Glutamatergic neuron (in vitro differentiated cells): ENCODE data around the gene FITM1. TPM values are rescaled to one million over a fixed set of nuclear protein-coding genes. Genes with fewer than 3 reads are reported as not detected.

Source experiments
- DNase-seq: peaks from one replicate; pipeline ENCODE4 v3.0.0; 2022
- H3K27ac Mint-ChIP-seq: one replicate; pipeline ENCODE4 v1.8.0; 2020; ENCODE audit warnings: mild to moderate bottlenecking, mixed read lengths, inconsistent platforms; ENCODE audit not compliant: unreplicated experiment
- H3K27me3 Mint-ChIP-seq: one replicate; pipeline ENCODE4 v1.8.0; 2020; ENCODE audit warnings: mild to moderate bottlenecking, moderate library complexity, mixed read lengths, inconsistent platforms; ENCODE audit not compliant: unreplicated experiment
- H3K36me3 Mint-ChIP-seq: one replicate; pipeline ENCODE4 v1.8.0; 2020; ENCODE audit warnings: mild to moderate bottlenecking, mixed read lengths, inconsistent platforms; ENCODE audit not compliant: unreplicated experiment
- H3K4me1 Mint-ChIP-seq: one replicate; pipeline ENCODE4 v1.8.0; 2020; ENCODE audit warnings: mild to moderate bottlenecking, low read depth, mixed read lengths, inconsistent platforms; ENCODE audit not compliant: unreplicated experiment
- H3K4me3 Mint-ChIP-seq: one replicate; pipeline ENCODE4 v1.8.0; 2020; ENCODE audit warnings: mild to moderate bottlenecking, mixed read lengths, inconsistent platforms; ENCODE audit not compliant: unreplicated experiment
- H3K9me3 Mint-ChIP-seq: one replicate; pipeline ENCODE4 v1.8.0; 2020; ENCODE audit warnings: mild to moderate bottlenecking, moderate library complexity, mixed read lengths, inconsistent platforms; ENCODE audit not compliant: unreplicated experiment
- total RNA-seq: library from RNA; stranded (reverse); fragmentation: NEBNext Ultra II Directional; extraction: Animal tissue kit (Norgen Biotek cat#: 25700); gene quantifications from one replicate; pipeline ENCODE4 v1.2.1, GENCODE V29; 2021; ENCODE audit not compliant: unreplicated experiment
- TF ChIP-seq, protein P1 (sequence below): fragments of 200-600 bp; sonication (generic); IDR thresholded peaks from one replicate; pipeline ENCODE4 v1.5.0; 2021; ENCODE audit not compliant: partially characterized antibody, unreplicated experiment

Gene FITM1
- total RNA-seq, 1 donor from 2014 or later, result 0.66 TPM

- Mint-ChIP-seq H3K27me3 (peaks cover 9% of the 10 kb centered on the region), H3K4me1 (peaks cover 4% of the 10 kb centered on the region), H3K4me3 (no peak overlapping the region), H3K36me3 (peaks cover 5% of the 10 kb centered on the region), H3K9me3 (peaks cover 4% of the 10 kb centered on the region), H3K27ac (peak overlapping the region; percentile 89)
- TF ChIP-seq, protein P1, sequence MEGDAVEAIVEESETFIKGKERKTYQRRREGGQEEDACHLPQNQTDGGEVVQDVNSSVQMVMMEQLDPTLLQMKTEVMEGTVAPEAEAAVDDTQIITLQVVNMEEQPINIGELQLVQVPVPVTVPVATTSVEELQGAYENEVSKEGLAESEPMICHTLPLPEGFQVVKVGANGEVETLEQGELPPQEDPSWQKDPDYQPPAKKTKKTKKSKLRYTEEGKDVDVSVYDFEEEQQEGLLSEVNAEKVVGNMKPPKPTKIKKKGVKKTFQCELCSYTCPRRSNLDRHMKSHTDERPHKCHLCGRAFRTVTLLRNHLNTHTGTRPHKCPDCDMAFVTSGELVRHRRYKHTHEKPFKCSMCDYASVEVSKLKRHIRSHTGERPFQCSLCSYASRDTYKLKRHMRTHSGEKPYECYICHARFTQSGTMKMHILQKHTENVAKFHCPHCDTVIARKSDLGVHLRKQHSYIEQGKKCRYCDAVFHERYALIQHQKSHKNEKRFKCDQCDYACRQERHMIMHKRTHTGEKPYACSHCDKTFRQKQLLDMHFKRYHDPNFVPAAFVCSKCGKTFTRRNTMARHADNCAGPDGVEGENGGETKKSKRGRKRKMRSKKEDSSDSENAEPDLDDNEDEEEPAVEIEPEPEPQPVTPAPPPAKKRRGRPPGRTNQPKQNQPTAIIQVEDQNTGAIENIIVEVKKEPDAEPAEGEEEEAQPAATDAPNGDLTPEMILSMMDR, result no peak
- DNase-seq, result no peak
Measured at GRCh38 chr14:24155100-24155499, 24.6 kb downstream of the FITM1 start.

DNA sequence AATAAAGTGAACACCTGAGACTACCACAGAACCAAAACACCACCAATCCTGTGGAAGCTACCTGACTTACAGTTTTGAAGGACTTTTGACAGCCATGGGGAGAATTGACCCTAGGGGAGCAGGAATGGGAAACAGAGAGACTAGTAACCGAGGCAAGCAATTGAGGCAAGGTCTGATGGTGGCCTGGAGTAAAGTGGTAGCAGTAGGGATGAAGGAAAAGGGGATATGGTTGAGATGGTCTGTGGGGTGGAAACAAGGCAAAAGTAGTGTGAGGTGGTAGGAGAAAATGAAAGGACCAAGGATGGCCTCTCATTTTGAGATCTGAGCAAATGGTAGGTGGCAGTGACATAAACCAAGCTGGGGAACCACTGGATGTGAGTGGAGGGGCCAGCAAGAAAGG lies 26.4 kb downstream of the FITM1 start:
- Mint-ChIP-seq H3K4me1 (peaks cover 10% of the 10 kb centered on the region), H3K36me3 (peaks cover 5% of the 10 kb centered on the region), H3K9me3 (peaks cover 4% of the 10 kb centered on the region), H3K27me3 (peaks cover 5% of the 10 kb centered on the region), H3K4me3 (no peak overlapping the region), H3K27ac (peak overlapping the region; percentile 20)
- TF ChIP-seq, protein P1, result no peak
- no peak for DNase-seq

- H3K4me3 Mint-ChIP-seq, result no peak overlapping the region
- peaks cover 4% of the 10 kb centered on the region for H3K9me3 Mint-ChIP-seq
- peaks cover 11% of the 10 kb centered on the region for H3K4me1 Mint-ChIP-seq
- no peak for DNase-seq
- H3K27ac Mint-ChIP-seq, result peak overlapping the region; percentile 20
- TF ChIP-seq, protein P1, result no peak
- peaks cover 5% of the 10 kb centered on the region for H3K27me3 Mint-ChIP-seq
- H3K36me3 Mint-ChIP-seq, result peaks cover 5% of the 10 kb centered on the region
Measured at GRCh38 chr14:24157331-24157730, 26.9 kb downstream of the FITM1 start.

- no peak for DNase-seq
- Mint-ChIP-seq H3K27me3 (peaks cover 5% of the 10 kb centered on the region), H3K27ac (no peak overlapping the region), H3K9me3 (peaks cover 4% of the 10 kb centered on the region), H3K36me3 (peaks cover 5% of the 10 kb centered on the region), H3K4me3 (no peak overlapping the region), H3K4me1 (peaks cover 7% of the 10 kb centered on the region)
- TF ChIP-seq, protein P1, result no peak
Measured at GRCh38 chr14:24159777-24160498, 29.5 kb downstream of the FITM1 start.

- H3K36me3 Mint-ChIP-seq, result peaks cover 5% of the 10 kb centered on the region
- TF ChIP-seq, protein P1, result no peak
- H3K9me3 Mint-ChIP-seq, result peaks cover 4% of the 10 kb centered on the region
- H3K4me1 Mint-ChIP-seq, result peaks cover 7% of the 10 kb centered on the region
- H3K4me3 Mint-ChIP-seq, result no peak overlapping the region
- DNase-seq, result no peak
- peak overlapping the region; percentile 12 for H3K27ac Mint-ChIP-seq
- H3K27me3 Mint-ChIP-seq, result peaks cover 5% of the 10 kb centered on the region
Measured at GRCh38 chr14:24160499-24160849, 30.0 kb downstream of the FITM1 start.
